Neural crest cell (in vitro differentiated cells): ENCODE results near the gene BLOC1S3. TPM values are rescaled to one million over a fixed set of nuclear protein-coding genes. Genes with fewer than 3 reads are reported as not detected.
A peak's percentile ranks its signal among the peaks of the same experiment; 100 is the strongest.

ENCODE experiments used
- DNase-seq: peaks from one replicate; pipeline ENCODE4 v3.0.0; 2021; ENCODE audit warnings: low read depth, mixed read lengths, low spot score
- H3K27ac Mint-ChIP-seq: one replicate; pipeline ENCODE4 v1.8.0; 2021; ENCODE audit warnings: mild to moderate bottlenecking, mixed read lengths; ENCODE audit not compliant: unreplicated experiment
- H3K27me3 Mint-ChIP-seq: 2 replicates; pipeline ENCODE4 v1.8.0; 2021; ENCODE audit warnings: low read depth, mild to moderate bottlenecking, mixed read lengths
- H3K36me3 Mint-ChIP-seq: 2 replicates; pipeline ENCODE4 v1.8.0; 2021; ENCODE audit warnings: low read depth, mild to moderate bottlenecking, mixed read lengths
- H3K4me1 Mint-ChIP-seq: 2 replicates; pipeline ENCODE4 v1.8.0; 2021; ENCODE audit warnings: mixed read lengths
- H3K4me3 Mint-ChIP-seq: one replicate; pipeline ENCODE4 v1.8.0; 2021; ENCODE audit warnings: mild to moderate bottlenecking, mixed read lengths
- H3K9me3 Mint-ChIP-seq: 2 replicates; pipeline ENCODE4 v1.8.0; 2021; ENCODE audit warnings: mixed read lengths
- CTCF ChIP-seq: fragments of 200-600 bp; sonication (generic); conservative IDR thresholded peaks from 2 replicates; pipeline ENCODE4 v1.5.0; 2021; ENCODE audit warnings: antibody characterized with exemption, mild to moderate bottlenecking
- total RNA-seq: library from RNA; stranded (reverse); gene quantifications from 2 replicates; pipeline ENCODE4 v1.2.1, GENCODE V29; 2021

BLOC1S3 gene
- total RNA-seq, 1 donor from 2014 or later = 9.7 TPM

- no peak for DNase-seq
- no peak for TF ChIP-seq CTCF
- no peak overlapping the region for H3K27ac Mint-ChIP-seq
- H3K9me3 Mint-ChIP-seq = no peaks in the 10 kb centered on the region
- H3K36me3 Mint-ChIP-seq = no peaks in the 10 kb centered on the region
- peaks cover 13% of the 10 kb centered on the region for H3K4me1 Mint-ChIP-seq
- peaks cover 27% of the 10 kb centered on the region for H3K27me3 Mint-ChIP-seq
- no peak overlapping the region for H3K4me3 Mint-ChIP-seq
Measured at GRCh38 chr19:45158503-45159209, 19.9 kb upstream of the BLOC1S3 start.

DNA sequence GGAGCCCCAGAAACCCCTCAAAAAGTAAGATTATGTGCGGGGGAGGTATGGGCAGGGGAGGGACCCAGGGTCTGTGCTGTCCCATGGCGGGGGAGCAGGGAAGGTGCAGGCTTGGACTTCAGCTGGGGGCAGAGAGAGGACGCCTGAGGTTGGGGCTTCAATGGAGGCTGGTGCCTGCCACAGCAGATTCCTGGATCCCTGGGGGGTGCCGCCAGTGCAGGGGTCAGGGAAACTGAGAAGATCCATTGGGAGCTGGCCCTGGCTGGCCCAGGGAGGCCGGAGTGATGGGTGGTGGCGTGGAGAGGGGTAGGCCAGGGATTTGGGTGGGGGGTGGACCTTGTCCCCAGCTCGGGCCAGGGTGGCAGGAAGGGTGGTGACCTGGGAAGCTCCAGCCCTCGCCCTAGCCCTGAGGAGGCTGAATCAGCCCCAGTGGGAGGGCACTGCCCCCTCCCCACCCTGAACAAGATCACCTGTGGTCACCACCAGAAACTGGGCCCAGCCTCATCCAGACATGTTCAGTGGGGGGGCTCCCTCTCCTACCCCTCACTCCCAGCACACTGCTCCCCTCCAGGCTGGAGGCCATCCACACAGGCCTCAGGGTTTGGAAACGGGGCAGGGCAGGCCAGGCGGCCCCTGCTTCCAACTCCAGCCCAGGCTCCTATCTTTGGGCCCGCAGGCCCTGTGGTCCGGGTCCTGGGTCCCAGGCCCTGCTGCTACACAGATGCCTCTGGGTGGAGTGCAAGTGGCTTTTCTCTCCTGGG, 19.2 kb upstream of the BLOC1S3 start:
- Mint-ChIP-seq H3K4me1 (peaks cover 6% of the 10 kb centered on the region), H3K27ac (no peak overlapping the region), H3K27me3 (peaks cover 20% of the 10 kb centered on the region), H3K9me3 (no peaks in the 10 kb centered on the region), H3K36me3 (no peaks in the 10 kb centered on the region), H3K4me3 (no peak overlapping the region)
- no peak for DNase-seq
- TF ChIP-seq CTCF = no peak

GRCh38 chr19:45159971-45160324, 18.6 kb upstream of the BLOC1S3 start:
- TF ChIP-seq CTCF = no peak
- no peak overlapping the region for H3K27ac Mint-ChIP-seq
- DNase-seq = no peak
- H3K36me3 Mint-ChIP-seq = no peaks in the 10 kb centered on the region
- no peak overlapping the region for H3K4me3 Mint-ChIP-seq
- H3K27me3 Mint-ChIP-seq = peaks cover 18% of the 10 kb centered on the region
- peaks cover 5% of the 10 kb centered on the region for H3K4me1 Mint-ChIP-seq
- H3K9me3 Mint-ChIP-seq = no peaks in the 10 kb centered on the region

DNA sequence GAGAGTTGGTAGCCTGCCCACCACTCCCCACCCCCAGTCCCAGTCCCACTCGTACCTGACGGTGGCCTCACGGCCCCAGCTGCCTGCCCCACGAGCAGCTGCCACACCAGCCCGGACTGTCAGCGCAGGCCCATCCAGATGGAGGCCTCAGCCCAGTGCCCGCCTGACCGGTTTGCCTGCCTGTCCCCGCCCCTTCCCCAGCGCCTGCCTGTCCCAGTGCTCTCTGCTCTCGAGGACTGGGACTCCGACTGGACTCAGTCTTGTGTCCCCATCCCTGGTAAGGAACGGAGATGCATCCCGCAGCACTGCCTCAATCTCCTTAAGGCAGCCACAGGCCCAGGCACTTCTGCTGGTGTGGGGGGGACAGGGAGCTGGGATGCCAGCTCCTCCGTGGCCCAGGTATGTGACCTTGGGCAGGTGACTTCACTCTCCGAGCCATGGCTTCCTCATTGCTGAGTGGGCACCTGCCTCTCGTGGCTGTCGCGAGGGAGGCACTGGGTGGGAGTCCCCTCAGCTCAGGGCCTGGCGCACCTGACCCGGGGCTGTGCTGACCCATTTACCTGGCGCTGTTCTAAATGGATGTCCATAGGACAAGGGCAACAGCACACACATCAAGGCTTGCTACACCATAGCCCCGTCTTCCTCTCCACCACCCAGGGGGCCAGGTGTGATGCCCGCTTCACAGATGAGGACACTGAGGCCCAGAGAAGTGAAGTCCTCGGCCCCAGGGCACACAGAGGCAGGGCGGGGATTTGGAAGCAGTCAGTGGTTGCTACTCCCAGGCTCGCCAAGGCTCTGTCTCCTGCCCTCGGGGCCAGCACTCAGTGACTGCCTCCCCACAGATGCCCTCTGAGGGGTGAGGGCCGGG, 17.5 kb upstream of the BLOC1S3 start, which contains the start of gene NKPD1:
NKPD1 (minus strand) TSS at position 113 of the 868 bp plus-strand sequence. CDS start 832 bp downstream, outside the sequence.
- TF ChIP-seq CTCF = no peak
- DNase-seq = no peak
- Mint-ChIP-seq H3K36me3 (no peaks in the 10 kb centered on the region), H3K9me3 (no peaks in the 10 kb centered on the region), H3K4me3 (peak within 1 kb of the TSS; percentile 31), H3K27ac (no peak within 1 kb of the TSS), H3K4me1 (peaks cover 5% of the 10 kb centered on the region), H3K27me3 (peaks cover 15% of the 10 kb centered on the region)
